Breast epithelium (tissue), 3 donors: ENCODE data around the gene SEC61G.

Experiments used
- POLR2A ChIP-seq: fragments of 450-650 bp; IDR thresholded peaks from one replicate; pipeline ENCODE4 v1.6.1; 2016; ENCODE audit warnings: antibody characterized with exemption, mild to moderate bottlenecking, moderate library complexity
- TF ChIP-seq, protein P1 (sequence below), 3 donors: fragments of 450-650 bp; IDR thresholded peaks; one replicate each; pipeline ENCODE4 v1.5.1; 2016 to 2017; ENCODE audit warnings: antibody characterized with exemption in 3 of 3, mild to moderate bottlenecking in 3 of 3, moderate library complexity in 3 of 3

DNA sequence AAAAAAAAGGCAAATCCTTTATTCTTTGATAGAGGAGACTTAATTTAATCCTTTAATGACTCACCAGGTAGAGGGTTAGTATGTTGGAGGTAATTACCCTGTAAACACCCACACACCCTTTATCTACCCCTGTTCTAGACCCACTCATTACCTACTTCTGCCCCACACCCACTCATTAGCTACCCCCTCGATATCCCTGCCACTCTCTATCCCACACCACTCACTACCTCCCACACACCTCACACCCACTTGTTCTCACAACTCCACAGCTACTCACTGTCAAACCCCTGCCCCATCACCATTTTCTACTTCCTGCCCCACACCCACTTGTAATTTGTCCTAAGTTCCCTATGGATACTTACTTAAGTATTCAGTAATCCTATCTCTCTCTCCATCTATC lies 49.7 kb downstream of the SEC61G start:
- no peak for TF ChIP-seq POLR2A
- TF ChIP-seq, protein P1, sequence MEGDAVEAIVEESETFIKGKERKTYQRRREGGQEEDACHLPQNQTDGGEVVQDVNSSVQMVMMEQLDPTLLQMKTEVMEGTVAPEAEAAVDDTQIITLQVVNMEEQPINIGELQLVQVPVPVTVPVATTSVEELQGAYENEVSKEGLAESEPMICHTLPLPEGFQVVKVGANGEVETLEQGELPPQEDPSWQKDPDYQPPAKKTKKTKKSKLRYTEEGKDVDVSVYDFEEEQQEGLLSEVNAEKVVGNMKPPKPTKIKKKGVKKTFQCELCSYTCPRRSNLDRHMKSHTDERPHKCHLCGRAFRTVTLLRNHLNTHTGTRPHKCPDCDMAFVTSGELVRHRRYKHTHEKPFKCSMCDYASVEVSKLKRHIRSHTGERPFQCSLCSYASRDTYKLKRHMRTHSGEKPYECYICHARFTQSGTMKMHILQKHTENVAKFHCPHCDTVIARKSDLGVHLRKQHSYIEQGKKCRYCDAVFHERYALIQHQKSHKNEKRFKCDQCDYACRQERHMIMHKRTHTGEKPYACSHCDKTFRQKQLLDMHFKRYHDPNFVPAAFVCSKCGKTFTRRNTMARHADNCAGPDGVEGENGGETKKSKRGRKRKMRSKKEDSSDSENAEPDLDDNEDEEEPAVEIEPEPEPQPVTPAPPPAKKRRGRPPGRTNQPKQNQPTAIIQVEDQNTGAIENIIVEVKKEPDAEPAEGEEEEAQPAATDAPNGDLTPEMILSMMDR (IDR thresholded peaks at IDR 0.05) = no peak
